IMR-90 (cell line): ENCODE results near the gene CCDC59. TPM values are rescaled to one million over a fixed set of nuclear protein-coding genes. Genes with fewer than 3 reads are reported as not detected.

Source experiments
- ATAC-seq: fragments of 200-7000 bp; cut with Tn5 transposase; 2 replicates; pipeline ENCODE4 v1.9.1; 2020; ENCODE audit warnings: low read depth, mild to moderate bottlenecking, moderate library complexity
- BruUV-seq: library from RNA; stranded (reverse); fragments of 400-500 nt; replicated peaks from 2 replicates; lab custom pipeline; 2021; lab: Mats Ljungman, UMichigan
- CTCF ChIA-PET: fragments of 300-600 bp; formaldehyde crosslinking; extraction: SDS; loops from one replicate; lab custom pipeline; 2021; ENCODE audit warnings: antibody characterized with exemption; lab: Yijun Ruan, JAX
- POLR2A ChIA-PET: fragments of 300-600 bp; sonication (Branson Sonifier 250); formaldehyde crosslinking; loops from one replicate; lab custom pipeline; 2022; ENCODE audit warnings: antibody characterized with exemption; ENCODE audit not compliant: unreplicated experiment; lab: Charles Lee
- DNase-seq: peaks from one replicate; pipeline ENCODE4 v3.0.0; 2013
- H2AFZ ChIP-seq: replicated peaks from 2 replicates; pipeline ENCODE3; 2013; ENCODE audit warnings: low read length, mild to moderate bottlenecking; ENCODE audit not compliant: poor library complexity
- H2AK5ac ChIP-seq: 2 replicates; pipeline ENCODE4 v1.6.1; 2013; ENCODE audit warnings: low read depth, low read length, inconsistent platforms
- H2AK9ac ChIP-seq: replicated peaks from 2 replicates; pipeline ENCODE3; 2013; ENCODE audit warnings: mild to moderate bottlenecking, low read depth, low read length, moderate library complexity; ENCODE audit not compliant: poor library complexity
- H2BK120ac ChIP-seq: 2 replicates; pipeline ENCODE4 v1.6.1; 2013; ENCODE audit warnings: low read depth, low read length, inconsistent platforms
- H2BK15ac ChIP-seq: 3 replicates; pipeline ENCODE4 v1.6.1; 2013; ENCODE audit warnings: low read depth, low read length, inconsistent platforms
- H2BK20ac ChIP-seq: 2 replicates; pipeline ENCODE4 v1.6.1; 2013; ENCODE audit warnings: low read depth, mild to moderate bottlenecking, inconsistent platforms, low read length, moderate library complexity
- H2BK5ac ChIP-seq: 2 replicates; pipeline ENCODE4 v1.6.1; 2013; ENCODE audit warnings: mild to moderate bottlenecking, low read depth, low read length, inconsistent platforms; ENCODE audit not compliant: poor library complexity, severe bottlenecking
- H3K14ac ChIP-seq: replicated peaks from 2 replicates; pipeline ENCODE4 v1.6.1; 2013; ENCODE audit warnings: low read depth, low read length, inconsistent platforms
- H3K18ac ChIP-seq: 2 replicates; pipeline ENCODE4 v1.6.1; 2013; ENCODE audit warnings: low read depth, low read length, control low read depth
- H3K23ac ChIP-seq: 2 replicates; pipeline ENCODE4 v1.6.1; 2013; ENCODE audit warnings: low read depth, low read length, inconsistent platforms
- H3K27ac ChIP-seq: 2 replicates; pipeline ENCODE4 v1.5.1; 2013; ENCODE audit warnings: mild to moderate bottlenecking, control low read depth, low read length; ENCODE audit not compliant: insufficient read depth
- H3K27me3 ChIP-seq: 2 replicates; pipeline ENCODE4 v1.6.1; 2013; ENCODE audit warnings: low read length; ENCODE audit not compliant: control insufficient read depth, insufficient read depth
- H3K36me3 ChIP-seq: 2 replicates; pipeline ENCODE4 v1.6.1; 2013; ENCODE audit warnings: low read length, mixed read lengths; ENCODE audit not compliant: control insufficient read depth, insufficient read depth
- H3K4ac ChIP-seq: 2 replicates; pipeline ENCODE4 v1.6.1; 2013; ENCODE audit warnings: low read depth, low read length, inconsistent platforms
- H3K4me1 ChIP-seq: 2 replicates; pipeline ENCODE4 v1.6.1; 2013; ENCODE audit warnings: low read length, mixed read lengths; ENCODE audit not compliant: control insufficient read depth, insufficient read depth
- H3K4me2 ChIP-seq: 2 replicates; pipeline ENCODE4 v1.6.1; 2013; ENCODE audit warnings: low read depth, mild to moderate bottlenecking, control low read depth, low read length, moderate library complexity
- H3K4me3 ChIP-seq: 2 replicates; pipeline ENCODE4 v1.5.1; 2013; ENCODE audit warnings: low read depth, mild to moderate bottlenecking, control low read depth, low read length, moderate library complexity; ENCODE audit not compliant: insufficient read depth
- H3K56ac ChIP-seq: 2 replicates; pipeline ENCODE4 v1.6.1; 2013; ENCODE audit warnings: low read length, inconsistent platforms; ENCODE audit not compliant: insufficient read depth; ENCODE audit errors: extremely low read depth
- H3K79me1 ChIP-seq, 2 experiments: 2 replicates each; pipeline ENCODE4 v1.6.1; 2013; ENCODE audit warnings: low read length in 2 of 2, inconsistent platforms in 1 of 2, low read depth in 1 of 2
- H3K9ac ChIP-seq: 2 replicates; pipeline ENCODE4 v1.6.1; 2013; ENCODE audit warnings: low read depth, low read length, control low read depth
- H3K9me1 ChIP-seq: 2 replicates; pipeline ENCODE4 v1.6.1; 2013; ENCODE audit warnings: low read length, inconsistent platforms; ENCODE audit not compliant: insufficient read depth
- H3K9me3 ChIP-seq: 2 replicates; pipeline ENCODE4 v1.6.1; 2013; ENCODE audit warnings: low read length; ENCODE audit not compliant: control insufficient read depth, insufficient read depth
- H4K20me1 ChIP-seq: 2 replicates; pipeline ENCODE4 v1.6.1; 2013; ENCODE audit warnings: low read length, inconsistent platforms; ENCODE audit not compliant: insufficient read depth
- H4K5ac ChIP-seq: 2 replicates; pipeline ENCODE4 v1.6.1; 2013; ENCODE audit warnings: mild to moderate bottlenecking, low read depth, low read length, control low read depth
- H4K8ac ChIP-seq, 2 experiments: 2 replicates each; pipeline ENCODE4 v1.6.1; 2013; ENCODE audit warnings: low read depth in 2 of 2, low read length in 2 of 2, control low read depth in 1 of 2, inconsistent platforms in 1 of 2
- H4K91ac ChIP-seq: 2 replicates; pipeline ENCODE4 v1.6.1; 2013; ENCODE audit warnings: low read depth, low read length, inconsistent platforms; ENCODE audit not compliant: insufficient read depth
- CTCF ChIP-seq: conservative IDR thresholded peaks from 2 replicates; pipeline ENCODE4 v1.5.1; 2012; ENCODE audit warnings: mild to moderate bottlenecking, low read depth, low read length, improper control_type of control experiment
- FOS ChIP-seq: fragments of 150-350 bp; IDR thresholded peaks from 2 replicates; pipeline ENCODE4 v1.6.1; 2016; ENCODE audit warnings: low read depth, low read length
- WGBS, 2 experiments: methylation state at CpG; one replicate each; pipeline versions ENCODE4 v1.1.5 to v1.1.7; 2013; ENCODE audit warnings: missing lambda C conversion rate in 2 of 2; ENCODE audit not compliant: insufficient read length in 1 of 2; ENCODE audit errors: extremely low coverage in 2 of 2; 5-methylcytosine and 5-hydroxymethylcytosine counted together
- dilution Hi-C: fragments of 300-500 bp; cut with HindIII; formaldehyde crosslinking; loops from one replicate; pipeline ENCODE4 v1.14.3; 2018; ENCODE audit warnings: low sequenced_read_pairs; ENCODE audit not compliant: unreplicated experiment
- in situ Hi-C: fragments of 300-500 bp; cut with MboI; formaldehyde crosslinking; loops from 3 replicates; pipeline ENCODE4 v1.14.3; 2019; ENCODE audit warnings: low sequenced_read_pairs, inconsistent platforms, mixed read lengths
- intact Hi-C: fragments of 100-400 bp; cut with micrococcal nuclease; formaldehyde crosslinking; loops from 2 replicates; pipeline ENCODE4 v1.10.0; 2022
- polyA plus RNA-seq, 3 experiments: library from polyadenylated mRNA; depleted of rRNA; stranded (reverse); fragments of >200 nt; gene quantifications; 2 replicates each; pipeline ENCODE4 v1.2.3, GENCODE V29; 2012; ENCODE audit warnings: low replicate concordance in 1 of 3
- total RNA-seq: library from RNA; depleted of rRNA; stranded (reverse); fragments of >200 nt; gene quantifications from 2 replicates; pipeline ENCODE4 v1.2.3, GENCODE V29; 2012; rRNA removed

Gene CCDC59
- total and polyA plus RNA-seq, 2 of the 4 experiments (the other 2 are of a cell fraction) = 8.4 to 14.8 TPM

DNA sequence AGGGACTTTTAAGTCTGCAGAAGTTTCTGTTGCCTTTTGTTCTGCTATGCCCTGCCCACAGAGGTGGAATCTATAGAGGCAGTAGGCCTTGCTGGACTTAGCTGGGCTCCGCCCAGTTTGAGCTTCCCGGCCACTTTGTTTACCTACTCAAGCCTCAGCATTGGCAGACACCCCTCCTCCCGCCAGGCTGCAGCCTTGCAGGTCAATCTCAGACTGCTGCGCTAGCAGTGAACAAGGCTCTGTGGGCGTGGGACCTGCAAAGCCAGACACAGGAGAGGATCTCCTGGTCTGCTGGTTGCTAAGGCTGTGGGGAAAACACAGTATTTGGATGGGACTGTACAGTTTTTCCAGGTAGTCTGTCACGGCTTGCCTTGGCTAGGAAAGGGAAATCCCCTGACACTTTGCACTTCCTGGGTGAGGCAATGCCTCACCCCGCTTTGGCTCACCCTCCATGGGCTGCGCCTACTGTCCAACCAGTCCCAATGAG is 43.7 kb downstream of the CCDC59 start:
- no peak overlapping the region for H4K8ac ChIP-seq
- H3K27ac ChIP-seq = no peak overlapping the region
- H3K18ac ChIP-seq = no peak overlapping the region
- no peak overlapping the region for H4K5ac ChIP-seq
- intact Hi-C loops (no loop called here), in situ Hi-C loops (no loop called here), dilution Hi-C loops (no loop called here)
- POLR2A ChIA-PET = no interaction called here
- H2AK9ac ChIP-seq = no peak overlapping the region
- H4K20me1 ChIP-seq = no peaks in the 10 kb centered on the region
- H2AK5ac ChIP-seq = no peak overlapping the region
- no peaks in the 10 kb centered on the region for H3K9me3 ChIP-seq
- H2BK5ac ChIP-seq = no peak overlapping the region
- TF ChIP-seq CTCF (no peak), FOS (no peak)
- no peak overlapping the region for H3K56ac ChIP-seq
- H3K9me1 ChIP-seq = no peaks in the 10 kb centered on the region
- H3K9ac ChIP-seq = no peak overlapping the region
- no peak overlapping the region for H4K91ac ChIP-seq
- H3K4me2 ChIP-seq = no peak overlapping the region
- DNase-seq (no peak), ATAC-seq (no peak)
- 20% methylated on average over 2 of the region's 8 CpGs; no CpG with 5 or more reads in 1 of the 2 experiments for WGBS, 2 experiments
- H3K4me1 ChIP-seq = no peaks in the 10 kb centered on the region
- H3K36me3 ChIP-seq = no peaks in the 10 kb centered on the region
- H3K23ac ChIP-seq = no peak overlapping the region
- H2BK20ac ChIP-seq = no peak overlapping the region
- H3K79me1 ChIP-seq = no peaks in the 10 kb centered on the region
- H2BK120ac ChIP-seq = no peak overlapping the region
- CTCF ChIA-PET = no interaction called here
- H3K14ac ChIP-seq = no peak overlapping the region
- no peak overlapping the region for H3K4me3 ChIP-seq
- no TSS peak for BruUV-seq
- no peak overlapping the region for H2AFZ ChIP-seq
- H3K27me3 ChIP-seq = no peaks in the 10 kb centered on the region
- no peak overlapping the region for H2BK15ac ChIP-seq
- no peak overlapping the region for H3K4ac ChIP-seq

Other genes starting within 250 kb of the CCDC59 start
- gene METTL25, start 142 bp upstream of the CCDC59 start, total RNA-seq = 3.0 and 5.8 TPM in 2 replicates
- gene METTL25, start 142 bp upstream of the CCDC59 start, polyA plus RNA-seq (2012; rRNA removed) = 2.6 TPM in 2 replicates